GM10248 (cell line): ENCODE results near the gene MSRB1.

Experiments
- CTCF ChIA-PET: fragments of 300-600 bp; sonication (Branson Sonifier 250); formaldehyde crosslinking; extraction: SDS; loops from one replicate; lab custom pipeline; 2021; ENCODE audit warnings: antibody characterized with exemption; lab: Yijun Ruan, JAX
- POLR2A ChIA-PET: fragments of 350-650 bp; sonication (Branson Sonifier 250); formaldehyde crosslinking; extraction: SDS; loops from one replicate; lab custom pipeline; 2020; ENCODE audit warnings: antibody characterized with exemption; lab: Yijun Ruan, JAX
- DNase-seq: peaks from one replicate; pipeline ENCODE4 v3.0.0; 2012; ENCODE audit errors: extremely low spot score
- CTCF ChIP-seq: IDR thresholded peaks from 2 replicates; pipeline ENCODE4 v1.5.1; 2012; ENCODE audit warnings: mild to moderate bottlenecking, low read depth; ENCODE audit errors: extremely low read depth, missing control alignments, control extremely low read depth

Gene MSRB1

GRCh38 chr16:1895949-1896675 lies 46.9 kb downstream of the MSRB1 start:
- POLR2A ChIA-PET = no interaction called here
- no peak for DNase-seq
- CTCF ChIA-PET = no interaction called here
- TF ChIP-seq CTCF = no peak

- ChIA-PET POLR2A (no interaction called here), CTCF (no interaction called here)
- no peak for DNase-seq
- TF ChIP-seq CTCF = no peak
Observed at GRCh38 chr16:1895068-1895467, 47.9 kb downstream of the MSRB1 start.

- ChIA-PET CTCF (interaction anchor here (1.1 kb wide), 1 partner anchor 20 kb away, joined by 4 read pairs; no protein-coding TSS in a partner anchor), POLR2A (no interaction called here)
- no peak for TF ChIP-seq CTCF
- no peak for DNase-seq
Observed at GRCh38 chr16:1890708-1891050, 52.3 kb downstream of the MSRB1 start.

GRCh38 chr16:1890024-1890707 lies 52.8 kb downstream of the MSRB1 start:
- DNase-seq = no peak
- CTCF ChIA-PET = interaction anchor here (1.1 kb wide), 1 partner anchor 19 kb away, joined by 4 read pairs; no protein-coding TSS in a partner anchor
- POLR2A ChIA-PET = no interaction called here
- TF ChIP-seq CTCF = no peak
